OCI-LY3 (cell line): ENCODE data around the gene PALLD.

ENCODE experiments used
- H2AFZ ChIP-seq: fragments of 200-600, 300-600 bp; shearing (Covaris generic); 2 replicates; pipeline ENCODE4 v1.6.0; 2014; ENCODE audit warnings: antibody characterized with exemption, low read depth, low read length
- H3K27ac ChIP-seq: fragments of 200-600, 300-600 bp; sonication (generic); 2 replicates; pipeline ENCODE4 v1.5.1; 2014; ENCODE audit warnings: mild to moderate bottlenecking, low read length, moderate library complexity, mixed read lengths
- H3K27me3 ChIP-seq: fragments of 200-600, 300-600 bp; sonication (generic); 2 replicates; pipeline ENCODE4 v1.6.1; 2014; ENCODE audit warnings: low read depth, low read length, mixed read lengths
- H3K36me3 ChIP-seq: fragments of 200-600, 300-600 bp; sonication (generic); replicated peaks from 2 replicates; pipeline ENCODE3; 2014; ENCODE audit warnings: low read depth, low read length, mixed read lengths
- H3K4me1 ChIP-seq: fragments of 300-600, 200-600 bp; sonication (generic); 2 replicates; pipeline ENCODE4 v1.6.1; 2014; ENCODE audit warnings: low read length, mixed read lengths
- H3K4me2 ChIP-seq: fragments of 200-600, 300-600 bp; sonication (generic); 2 replicates; pipeline ENCODE4 v1.6.1; 2014; ENCODE audit warnings: low read length, mixed read lengths
- H3K4me3 ChIP-seq: fragments of 300-600, 200-600 bp; sonication (generic); 2 replicates; pipeline ENCODE4 v1.5.1; 2014; ENCODE audit warnings: antibody characterized with exemption, mild to moderate bottlenecking, low read length, moderate library complexity
- H3K79me2 ChIP-seq: fragments of 300-600, 200-600 bp; shearing (Covaris generic); 2 replicates; pipeline ENCODE4 v1.6.1; 2014; ENCODE audit warnings: mild to moderate bottlenecking, low read length, mixed read lengths
- H3K9ac ChIP-seq: fragments of 300-600, 200-600 bp; shearing (Covaris generic); 2 replicates; pipeline ENCODE4 v1.6.0; 2014; ENCODE audit warnings: mild to moderate bottlenecking, low read length, moderate library complexity
- H3K9me3 ChIP-seq: fragments of 200-600, 300-600 bp; shearing (Covaris generic); 2 replicates; pipeline ENCODE4 v1.6.1; 2014; ENCODE audit warnings: low read length, mixed read lengths; ENCODE audit not compliant: insufficient read depth
- H4K20me1 ChIP-seq: fragments of 200-600, 300-600 bp; sonication (generic); 2 replicates; pipeline ENCODE4 v1.6.1; 2016; ENCODE audit warnings: low read length, mixed read lengths; ENCODE audit not compliant: insufficient read depth
- CTCF ChIP-seq: fragments of 200-600, 300-600 bp; sonication (generic); IDR thresholded peaks from 2 replicates; pipeline ENCODE4 v1.5.1; 2014; ENCODE audit warnings: antibody characterized with exemption, low read length, low read depth
- EZH2phosphoT487 ChIP-seq: fragments of 200-600 bp; shearing (Covaris generic); IDR thresholded peaks from 2 replicates; pipeline ENCODE4 v1.6.1; 2018; ENCODE audit warnings: antibody characterized with exemption, mixed run types, low read depth

Gene PALLD

GRCh38 chr4:168791376-168791775 is 294.5 kb downstream of the PALLD start:
- H3K27me3 ChIP-seq, result peaks cover 36% of the 10 kb centered on the region
- H3K4me2 ChIP-seq, result no peak overlapping the region
- H4K20me1 ChIP-seq, result no peaks in the 10 kb centered on the region
- H3K4me1 ChIP-seq, result peaks cover 26% of the 10 kb centered on the region
- H3K79me2 ChIP-seq, result no peaks in the 10 kb centered on the region
- no peak overlapping the region for H2AFZ ChIP-seq
- peaks cover 3% of the 10 kb centered on the region for H3K36me3 ChIP-seq
- TF ChIP-seq EZH2phosphoT487, result no peak
- no peak for TF ChIP-seq CTCF
- no peaks in the 10 kb centered on the region for H3K9me3 ChIP-seq
- no peak overlapping the region for H3K27ac ChIP-seq
- H3K9ac ChIP-seq, result no peak overlapping the region
- no peak overlapping the region for H3K4me3 ChIP-seq

- TF ChIP-seq EZH2phosphoT487 (no peak), CTCF (no peak)
- Histone ChIP-seq H3K4me2 (no peak overlapping the region), H2AFZ (no peak overlapping the region), H4K20me1 (no peaks in the 10 kb centered on the region), H3K27ac (no peak overlapping the region), H3K27me3 (peaks cover 18% of the 10 kb centered on the region; the same call in 1 of the 2 replicates), H3K4me1 (peaks cover 17% of the 10 kb centered on the region), H3K36me3 (peaks cover 3% of the 10 kb centered on the region), H3K4me3 (no peak overlapping the region), H3K9me3 (no peaks in the 10 kb centered on the region), H3K79me2 (no peaks in the 10 kb centered on the region), H3K9ac (no peak overlapping the region)
Measured at GRCh38 chr4:168793542-168793941, 296.7 kb downstream of the PALLD start.

DNA sequence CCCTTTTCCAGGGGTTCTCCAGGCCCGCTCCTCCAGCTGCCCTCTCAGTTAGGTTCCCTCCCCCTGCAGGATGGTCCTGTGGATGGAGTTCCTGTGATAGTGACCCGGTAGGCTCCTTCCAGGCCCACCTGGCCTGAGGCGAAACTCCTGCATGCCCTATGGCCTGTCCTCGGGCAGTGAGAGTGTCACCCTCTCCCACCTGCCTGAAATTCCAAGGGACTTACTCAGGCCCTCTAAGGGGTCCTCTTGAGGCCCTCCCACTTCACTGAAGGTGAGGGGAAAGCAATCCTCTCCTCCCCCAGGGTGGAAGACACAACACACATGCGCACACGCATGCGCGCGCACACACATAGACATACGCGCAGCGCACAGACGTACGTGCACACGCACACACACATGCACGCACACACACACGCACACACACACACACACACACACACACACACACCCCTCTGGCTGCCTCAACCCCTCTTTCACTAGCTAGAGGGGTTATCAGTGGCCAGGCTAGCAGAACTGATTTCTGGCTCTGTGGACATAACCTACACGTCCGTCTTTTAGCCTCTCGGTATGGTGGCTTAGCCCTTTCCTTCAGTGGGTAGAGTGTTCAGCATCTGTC is 297.3 kb downstream of the PALLD start:
- Histone ChIP-seq H3K27me3 (peaks cover 17% of the 10 kb centered on the region; the same call in 1 of the 2 replicates), H3K4me1 (peaks cover 13% of the 10 kb centered on the region), H3K79me2 (no peaks in the 10 kb centered on the region), H3K9me3 (no peaks in the 10 kb centered on the region), H4K20me1 (no peaks in the 10 kb centered on the region), H3K9ac (no peak overlapping the region), H2AFZ (no peak overlapping the region), H3K4me3 (no peak overlapping the region), H3K27ac (no peak overlapping the region), H3K4me2 (no peak overlapping the region), H3K36me3 (peaks cover 3% of the 10 kb centered on the region)
- TF ChIP-seq EZH2phosphoT487 (no peak), CTCF (no peak)

DNA sequence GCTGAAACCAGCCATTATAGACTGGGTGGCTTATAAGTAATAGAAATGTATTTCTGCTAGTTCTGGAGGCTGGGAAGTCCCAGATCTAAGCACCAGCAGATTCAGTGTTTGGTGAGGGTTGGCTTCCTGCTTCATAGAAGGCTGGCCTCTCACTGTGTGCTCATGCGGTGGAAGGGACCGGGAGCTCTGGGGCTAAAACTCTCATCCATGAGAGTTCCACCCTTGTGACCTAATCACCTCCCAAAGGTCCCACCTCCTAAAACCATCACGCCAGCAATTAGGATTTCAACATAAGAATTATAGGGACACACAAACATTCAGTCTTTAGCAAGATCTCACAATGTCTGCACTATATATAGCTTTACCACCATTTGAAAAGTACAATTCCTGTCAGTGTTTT is 298.0 kb downstream of the PALLD start:
- Histone ChIP-seq H3K27ac (no peak overlapping the region), H3K9ac (no peak overlapping the region), H4K20me1 (no peaks in the 10 kb centered on the region), H3K4me2 (no peak overlapping the region), H3K27me3 (peaks cover 20% of the 10 kb centered on the region; the same call in 1 of the 2 replicates), H2AFZ (no peak overlapping the region), H3K4me3 (no peak overlapping the region), H3K9me3 (no peaks in the 10 kb centered on the region), H3K79me2 (no peaks in the 10 kb centered on the region), H3K4me1 (peaks cover 8% of the 10 kb centered on the region), H3K36me3 (peaks cover 3% of the 10 kb centered on the region)
- TF ChIP-seq EZH2phosphoT487 (no peak), CTCF (no peak)
